Measurements from ENCODE around the gene PPIL1. TPM values are rescaled to one million over a fixed set of nuclear protein-coding genes. Genes with fewer than 3 reads are reported as not detected.

PPIL1 gene
- total RNA-seq, 4 donors from 2014 or later, result 4.1 to 16.6 (median 7.7) TPM

DNA sequence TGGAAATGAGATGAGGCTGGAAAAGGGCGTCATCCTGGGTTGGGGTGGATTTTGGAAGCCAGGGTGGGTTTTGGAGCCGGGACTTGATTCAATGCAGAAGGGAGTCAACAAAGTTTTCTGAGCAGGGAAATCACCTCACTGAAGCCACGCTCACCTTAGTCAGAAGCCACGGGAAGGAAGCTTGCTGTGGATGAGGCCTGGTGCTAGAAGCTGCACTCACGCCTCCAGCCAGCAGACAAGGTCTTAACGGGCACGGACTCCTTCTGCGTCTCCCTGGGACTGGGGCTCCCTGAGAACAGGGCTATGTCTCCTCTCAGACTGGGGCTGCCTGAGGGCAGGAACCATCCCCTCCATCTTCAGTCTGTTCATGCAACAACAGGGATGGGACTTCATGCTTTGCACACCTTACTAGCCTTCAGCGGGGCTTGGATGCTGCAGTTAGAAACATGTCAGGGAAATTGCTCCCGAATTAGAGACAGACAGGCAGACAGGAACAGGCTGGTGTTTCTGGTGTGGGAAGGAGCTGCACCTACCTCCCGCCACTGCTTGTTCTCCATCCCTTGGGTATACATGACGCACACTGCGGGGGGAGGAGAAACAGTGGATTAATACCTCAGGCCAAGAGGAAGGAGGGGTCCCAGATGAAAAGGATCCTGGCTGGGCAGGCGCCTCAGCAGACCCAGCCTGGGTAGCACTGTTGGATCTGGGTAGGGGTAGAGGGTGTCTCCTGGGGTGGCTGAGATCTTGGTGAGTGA is 52.8 kb downstream of the PPIL1 start:
- no peak overlapping the region for H3K27ac ChIP-seq
- H3K27me3 ChIP-seq, result no peaks in the 10 kb centered on the region
- 80% methylated on average over 14 of the region's 14 CpGs for WGBS
- no peaks in the 10 kb centered on the region for H3K36me3 ChIP-seq
- DNase-seq (ENCODE audit: low spot score in 2 of 2), result no peak
- no peaks in the 10 kb centered on the region for H3K9me3 ChIP-seq
- TF ChIP-seq POLR2AphosphoS5 (IDR thresholded peaks at IDR 0.05) (no peak), EP300 (IDR thresholded peaks at IDR 0.05) (no peak), POLR2A (IDR thresholded peaks at IDR 0.05) (no peak)
- TF ChIP-seq, protein P1, sequence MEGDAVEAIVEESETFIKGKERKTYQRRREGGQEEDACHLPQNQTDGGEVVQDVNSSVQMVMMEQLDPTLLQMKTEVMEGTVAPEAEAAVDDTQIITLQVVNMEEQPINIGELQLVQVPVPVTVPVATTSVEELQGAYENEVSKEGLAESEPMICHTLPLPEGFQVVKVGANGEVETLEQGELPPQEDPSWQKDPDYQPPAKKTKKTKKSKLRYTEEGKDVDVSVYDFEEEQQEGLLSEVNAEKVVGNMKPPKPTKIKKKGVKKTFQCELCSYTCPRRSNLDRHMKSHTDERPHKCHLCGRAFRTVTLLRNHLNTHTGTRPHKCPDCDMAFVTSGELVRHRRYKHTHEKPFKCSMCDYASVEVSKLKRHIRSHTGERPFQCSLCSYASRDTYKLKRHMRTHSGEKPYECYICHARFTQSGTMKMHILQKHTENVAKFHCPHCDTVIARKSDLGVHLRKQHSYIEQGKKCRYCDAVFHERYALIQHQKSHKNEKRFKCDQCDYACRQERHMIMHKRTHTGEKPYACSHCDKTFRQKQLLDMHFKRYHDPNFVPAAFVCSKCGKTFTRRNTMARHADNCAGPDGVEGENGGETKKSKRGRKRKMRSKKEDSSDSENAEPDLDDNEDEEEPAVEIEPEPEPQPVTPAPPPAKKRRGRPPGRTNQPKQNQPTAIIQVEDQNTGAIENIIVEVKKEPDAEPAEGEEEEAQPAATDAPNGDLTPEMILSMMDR (IDR thresholded peaks at IDR 0.05), result no peak
- no peak overlapping the region for H3K4me3 ChIP-seq
- peaks cover 21% of the 10 kb centered on the region for H3K4me1 ChIP-seq

DNA sequence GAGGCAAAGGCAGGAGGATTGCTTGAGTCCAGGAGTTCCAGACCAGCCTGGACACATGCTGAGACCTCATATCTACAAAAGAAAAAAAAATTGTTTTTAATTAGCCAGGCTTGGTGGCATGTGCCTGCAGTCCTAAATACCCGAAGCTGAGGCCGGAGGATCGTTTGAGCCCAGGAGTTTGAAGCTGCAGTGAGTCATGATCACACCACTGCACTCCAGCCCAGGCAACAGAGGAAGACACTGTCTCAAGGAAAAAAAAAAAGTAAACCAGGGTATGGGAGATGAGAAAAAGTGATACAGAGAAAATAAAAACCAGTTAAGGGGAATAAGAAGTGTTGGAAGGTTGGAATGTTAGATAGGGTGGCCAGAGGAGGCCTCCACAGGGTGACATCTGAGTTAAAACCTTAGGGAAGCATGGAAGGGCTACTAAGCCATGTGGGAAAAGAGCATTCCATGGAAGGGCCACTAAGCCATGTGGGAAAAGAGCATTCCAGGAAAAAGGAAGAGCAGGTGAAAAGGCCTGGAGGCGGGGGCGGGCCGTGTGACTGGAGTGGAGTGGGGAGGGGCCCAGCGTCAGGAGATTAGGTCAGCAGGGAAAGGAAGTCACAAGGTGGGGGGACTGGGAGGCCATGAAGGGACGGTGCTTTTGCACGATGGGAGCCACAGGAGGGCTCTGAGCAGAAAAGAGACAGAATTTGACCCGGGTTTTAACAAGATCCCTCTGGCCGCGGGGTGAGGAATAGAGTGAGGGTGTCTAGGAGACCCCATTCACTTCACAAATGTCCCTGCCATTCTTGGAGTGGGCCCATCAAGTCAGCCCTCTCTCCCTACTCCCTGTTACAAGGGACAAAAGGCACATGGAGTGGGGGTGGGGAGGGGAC is 53.7 kb downstream of the PPIL1 start:
- 73% methylated on average over 12 of the region's 12 CpGs for WGBS
- Histone ChIP-seq H3K9me3 (no peaks in the 10 kb centered on the region), H3K27me3 (no peaks in the 10 kb centered on the region), H3K4me3 (no peak overlapping the region), H3K36me3 (no peaks in the 10 kb centered on the region), H3K27ac (no peak overlapping the region), H3K4me1 (peaks cover 14% of the 10 kb centered on the region)
- DNase-seq (ENCODE audit: low spot score in 2 of 2), result no peak
- TF ChIP-seq POLR2A (IDR thresholded peaks at IDR 0.05), result no peak
- TF ChIP-seq POLR2AphosphoS5 (IDR thresholded peaks at IDR 0.05), result no peak
- TF ChIP-seq, protein P1 (IDR thresholded peaks at IDR 0.05), result no peak
- no peak for TF ChIP-seq EP300 (IDR thresholded peaks at IDR 0.05)

DNA sequence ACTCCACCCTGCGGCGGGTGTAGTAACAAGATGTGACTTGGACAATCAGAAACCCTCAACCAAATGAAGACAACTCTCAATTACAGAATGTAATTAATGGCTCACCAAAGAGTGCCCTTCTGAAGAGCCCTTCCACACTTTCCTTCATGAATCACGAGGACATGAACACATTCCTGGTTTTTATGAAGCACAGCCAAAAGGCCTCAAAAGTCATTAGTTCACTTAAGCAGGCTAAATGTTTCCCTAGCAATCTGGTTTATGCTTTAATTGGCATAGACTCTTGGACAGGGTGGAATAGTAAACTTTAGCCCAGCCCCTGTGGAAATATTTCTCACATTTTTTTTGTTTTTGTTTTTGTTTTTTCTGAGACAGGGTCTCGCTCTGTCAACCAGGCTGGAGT is 55.8 kb downstream of the PPIL1 start:
- H3K27ac ChIP-seq, result no peak overlapping the region
- no peak for DNase-seq (ENCODE audit: low spot score in 2 of 2)
- 74% methylated on average over 4 of the region's 4 CpGs for WGBS
- H3K4me3 ChIP-seq, result no peak overlapping the region
- no peaks in the 10 kb centered on the region for H3K27me3 ChIP-seq
- H3K9me3 ChIP-seq, result no peaks in the 10 kb centered on the region
- TF ChIP-seq POLR2AphosphoS5 (IDR thresholded peaks at IDR 0.05) (no peak), POLR2A (IDR thresholded peaks at IDR 0.05) (no peak), EP300 (IDR thresholded peaks at IDR 0.05) (no peak)
- TF ChIP-seq, protein P1 (IDR thresholded peaks at IDR 0.05), result no peak
- H3K4me1 ChIP-seq, result peaks cover 10% of the 10 kb centered on the region
- H3K36me3 ChIP-seq, result no peaks in the 10 kb centered on the region

DNA sequence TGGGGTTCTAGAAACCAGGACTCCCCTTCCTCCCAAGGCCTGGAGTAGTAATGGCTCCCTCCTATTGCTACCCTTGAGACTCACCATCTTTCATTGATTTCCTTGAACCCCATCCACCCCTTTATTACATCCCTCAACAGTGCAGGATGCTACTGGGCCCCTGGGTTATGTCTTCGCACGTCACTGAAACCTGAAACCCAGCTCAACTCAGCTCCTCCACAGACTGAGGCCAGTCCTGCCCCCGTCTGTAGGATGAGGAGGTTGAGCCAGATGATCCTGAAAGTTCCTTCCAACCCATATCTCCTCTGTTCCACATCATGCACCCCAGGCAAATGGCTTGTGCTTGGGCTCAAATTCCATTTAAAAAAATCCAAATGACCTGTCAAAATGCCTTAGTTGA is 56.8 kb downstream of the PPIL1 start:
- TF ChIP-seq, protein P1 (IDR thresholded peaks at IDR 0.05), result no peak
- TF ChIP-seq POLR2AphosphoS5 (IDR thresholded peaks at IDR 0.05) (no peak), EP300 (IDR thresholded peaks at IDR 0.05) (no peak), POLR2A (IDR thresholded peaks at IDR 0.05) (no peak)
- DNase-seq (ENCODE audit: low spot score in 2 of 2), result no peak
- Histone ChIP-seq H3K4me1 (peaks cover 10% of the 10 kb centered on the region), H3K9me3 (no peaks in the 10 kb centered on the region), H3K36me3 (no peaks in the 10 kb centered on the region), H3K4me3 (no peak overlapping the region), H3K27me3 (no peaks in the 10 kb centered on the region), H3K27ac (no peak overlapping the region)
- 88% methylated on average over 3 of the region's 3 CpGs for WGBS
